GM12874 (cell line): ENCODE data around the gene ATP2C1.

Source experiments
- TF ChIP-seq, protein P1 (sequence below): IDR thresholded peaks from 2 replicates; pipeline ENCODE4 v1.5.1; 2011; ENCODE audit warnings: low read depth, mild to moderate bottlenecking, control low read depth, low read length, moderate library complexity; ENCODE audit not compliant: insufficient read depth

Gene ATP2C1

DNA sequence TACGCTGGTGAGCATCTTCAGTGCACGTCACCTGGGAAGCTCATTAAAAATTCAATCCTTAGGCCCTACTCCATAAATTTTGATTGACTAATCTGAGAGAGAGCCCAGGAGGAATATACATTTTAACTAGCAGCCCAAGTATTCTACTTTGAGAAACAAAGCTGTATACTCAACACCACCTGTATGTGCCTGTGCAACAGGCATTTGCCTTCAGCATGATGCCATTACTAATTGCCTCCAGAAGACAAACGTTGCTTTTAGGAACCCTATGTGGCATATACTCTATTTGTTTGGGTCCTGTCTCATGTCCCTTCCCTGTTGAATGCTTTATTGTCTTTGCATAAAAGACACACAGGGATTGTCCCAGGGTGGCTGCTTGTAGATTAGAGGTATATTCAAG is 125.1 kb downstream of the ATP2C1 start:
- TF ChIP-seq, protein P1, sequence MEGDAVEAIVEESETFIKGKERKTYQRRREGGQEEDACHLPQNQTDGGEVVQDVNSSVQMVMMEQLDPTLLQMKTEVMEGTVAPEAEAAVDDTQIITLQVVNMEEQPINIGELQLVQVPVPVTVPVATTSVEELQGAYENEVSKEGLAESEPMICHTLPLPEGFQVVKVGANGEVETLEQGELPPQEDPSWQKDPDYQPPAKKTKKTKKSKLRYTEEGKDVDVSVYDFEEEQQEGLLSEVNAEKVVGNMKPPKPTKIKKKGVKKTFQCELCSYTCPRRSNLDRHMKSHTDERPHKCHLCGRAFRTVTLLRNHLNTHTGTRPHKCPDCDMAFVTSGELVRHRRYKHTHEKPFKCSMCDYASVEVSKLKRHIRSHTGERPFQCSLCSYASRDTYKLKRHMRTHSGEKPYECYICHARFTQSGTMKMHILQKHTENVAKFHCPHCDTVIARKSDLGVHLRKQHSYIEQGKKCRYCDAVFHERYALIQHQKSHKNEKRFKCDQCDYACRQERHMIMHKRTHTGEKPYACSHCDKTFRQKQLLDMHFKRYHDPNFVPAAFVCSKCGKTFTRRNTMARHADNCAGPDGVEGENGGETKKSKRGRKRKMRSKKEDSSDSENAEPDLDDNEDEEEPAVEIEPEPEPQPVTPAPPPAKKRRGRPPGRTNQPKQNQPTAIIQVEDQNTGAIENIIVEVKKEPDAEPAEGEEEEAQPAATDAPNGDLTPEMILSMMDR, result no peak

DNA sequence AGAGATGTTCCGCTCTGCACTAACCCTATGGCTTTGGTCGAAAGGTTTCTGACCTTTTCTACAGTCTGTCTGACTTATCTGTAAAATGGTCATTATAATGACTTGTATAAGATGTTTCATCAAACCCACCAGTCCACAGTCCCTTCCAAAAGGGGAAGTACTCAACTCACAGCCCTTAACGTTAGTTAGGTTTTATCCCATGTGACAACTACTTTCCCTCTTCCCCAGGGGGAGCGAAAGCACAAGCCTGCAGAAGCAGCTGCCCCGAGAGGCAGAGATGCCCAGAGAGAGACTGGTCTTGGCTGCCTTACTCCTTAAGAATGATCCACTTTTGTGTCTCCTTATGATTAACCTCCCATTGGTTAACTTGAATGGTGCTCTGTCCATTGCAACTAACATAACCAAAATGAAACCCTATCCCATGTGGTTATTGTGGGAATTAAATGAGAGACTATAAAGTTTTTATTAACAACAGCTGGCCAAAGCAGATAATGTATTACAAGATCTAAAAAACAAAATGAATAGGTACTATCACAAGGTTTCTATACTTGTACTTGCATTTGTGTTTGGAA is 126.3 kb downstream of the ATP2C1 start:
- TF ChIP-seq, protein P1, result no peak

DNA sequence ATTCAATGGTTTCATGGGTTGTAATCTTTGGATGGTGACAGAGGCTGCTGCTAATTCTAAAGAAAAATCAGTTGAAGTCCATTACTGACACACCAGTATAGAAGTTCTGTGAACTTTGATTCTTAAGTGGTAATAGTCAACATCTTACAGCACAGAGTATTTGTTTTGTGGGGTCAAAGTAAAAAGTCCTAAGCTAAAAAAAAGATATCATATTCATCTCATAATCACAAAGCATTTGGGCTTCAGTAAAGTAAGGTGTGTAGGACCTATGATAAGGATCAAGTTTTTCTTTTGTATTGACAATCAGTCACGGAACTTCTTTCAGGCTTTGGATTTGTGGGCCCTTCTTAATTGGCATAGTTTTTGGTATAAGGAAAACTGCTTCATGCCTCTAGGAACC is 131.7 kb downstream of the ATP2C1 start:
- TF ChIP-seq, protein P1, result no peak

DNA sequence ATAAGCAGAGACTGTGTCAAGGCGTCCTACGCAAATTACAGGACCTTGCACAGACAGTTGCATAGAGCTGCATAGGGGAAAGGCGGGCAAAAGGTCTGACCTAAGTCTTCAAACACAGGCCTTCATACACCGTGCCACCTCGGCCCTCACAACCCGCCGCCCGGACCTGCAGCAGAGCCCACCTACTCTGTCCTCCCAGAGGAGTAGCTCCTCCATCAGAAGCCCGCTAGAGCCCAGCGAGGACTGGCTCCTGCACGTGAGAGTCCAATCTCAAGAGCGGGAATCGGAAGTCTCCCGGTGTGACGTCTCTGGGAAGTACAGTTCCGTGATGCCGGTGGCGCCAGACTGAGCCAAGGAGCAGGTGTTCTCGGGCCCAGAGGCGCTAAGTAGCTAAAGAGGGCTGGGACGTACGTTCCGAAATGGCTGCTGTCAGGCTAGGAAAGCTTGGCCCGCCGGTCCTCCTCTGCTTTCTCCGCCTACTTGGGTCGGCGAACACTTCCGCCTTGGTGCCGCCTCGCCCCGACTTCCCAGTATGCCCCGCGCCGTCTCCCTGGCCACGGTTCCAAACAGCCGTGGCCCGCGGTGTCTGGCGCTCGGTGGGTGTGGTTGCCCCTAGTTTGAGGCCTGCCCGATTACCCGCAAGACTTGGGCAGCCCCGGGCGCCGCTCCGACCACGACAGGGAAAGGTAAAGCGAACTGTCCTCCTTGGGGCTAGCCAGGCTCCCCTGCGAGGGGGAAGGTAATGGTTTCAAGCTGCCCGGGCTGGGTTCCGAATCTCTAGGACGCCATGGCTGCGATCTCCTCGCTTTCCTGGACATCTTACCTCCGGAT is 132.7 kb downstream of the ATP2C1 start, which contains the start of the genes ASTE1 and NEK11:
TSS of gene ASTE1 (minus strand) at position 505 of the 831 bp plus-strand sequence. CDS start 1,519 bp downstream, outside the sequence.
TSS of gene NEK11 (plus strand) at position 557 of the 831 bp plus-strand sequence. CDS start 2,832 bp downstream, outside the sequence.
- TF ChIP-seq, protein P1, result no peak

DNA sequence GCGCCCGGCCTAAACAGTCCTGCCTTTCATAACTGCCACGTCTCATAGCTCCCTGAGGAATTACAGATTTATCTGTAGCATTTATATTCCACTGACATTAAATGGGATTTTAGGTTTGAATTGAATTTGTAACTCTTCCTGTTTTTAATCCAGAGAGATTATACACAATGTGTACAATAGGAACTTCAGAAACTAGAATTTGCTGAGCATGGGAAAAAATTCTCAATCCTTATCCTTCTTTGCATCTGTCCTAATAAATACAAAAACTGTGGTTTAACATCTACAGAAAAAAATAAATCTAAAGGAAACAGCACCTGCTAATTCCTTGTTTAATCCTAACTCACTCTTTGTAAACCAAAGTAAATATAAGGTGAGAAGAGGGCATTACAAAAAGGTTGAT is 135.0 kb downstream of the ATP2C1 start:
- TF ChIP-seq, protein P1, result no peak

DNA sequence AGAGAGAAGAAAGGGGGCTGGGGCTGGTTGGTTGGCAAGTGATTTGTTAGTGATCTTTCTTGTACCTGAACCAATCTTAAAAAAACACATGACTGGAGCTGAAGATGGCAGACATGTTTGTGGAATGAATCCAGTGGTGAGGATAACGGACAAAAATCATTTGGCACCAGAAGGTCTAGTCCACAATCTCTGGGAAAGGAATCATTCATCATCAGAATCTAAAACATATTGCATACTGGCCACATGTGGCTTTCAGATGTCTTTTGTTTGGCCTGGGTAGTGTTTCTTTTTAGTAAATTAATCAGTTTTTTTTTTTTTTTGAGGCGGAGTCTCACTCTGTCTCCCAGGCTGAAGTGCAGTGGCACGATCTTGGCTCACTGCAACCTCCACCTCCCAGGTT is 137.8 kb downstream of the ATP2C1 start:
- TF ChIP-seq, protein P1, result no peak

DNA sequence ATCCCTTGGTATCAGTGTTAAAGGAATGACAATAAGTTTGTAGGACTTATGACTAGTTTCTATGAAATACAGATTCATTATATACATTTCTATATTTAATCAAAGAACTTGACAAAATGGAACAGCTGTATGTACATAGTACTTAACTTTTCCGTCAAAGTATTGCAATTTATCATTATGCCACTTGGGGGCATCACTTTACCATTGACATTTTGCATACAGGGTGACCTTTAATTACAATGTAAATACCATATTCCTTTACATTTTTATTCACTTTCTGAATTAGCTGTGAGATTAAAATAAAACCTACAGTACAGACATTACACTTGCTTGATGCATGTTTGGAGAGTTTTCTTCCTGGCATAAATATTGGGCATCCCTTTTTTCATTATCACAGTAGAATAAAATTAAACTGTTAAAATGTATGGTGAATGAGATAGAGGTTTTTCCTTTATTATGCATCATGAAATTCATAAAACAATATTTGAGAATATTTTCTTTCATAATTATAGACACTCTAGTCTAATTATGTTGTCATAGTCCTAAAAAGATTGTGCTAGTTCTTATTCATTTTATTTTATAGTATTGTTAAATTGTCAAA is 139.7 kb downstream of the ATP2C1 start:
- TF ChIP-seq, protein P1, result peak; percentile 35; the same call in 1 of the 2 replicates
